GM12872 (cell line): ENCODE measurements around the gene PRDM13.

Experiments
- TF ChIP-seq, protein P1 (sequence below): IDR thresholded peaks from 3 replicates; pipeline ENCODE4 v1.5.1; 2011; ENCODE audit warnings: low read depth, mild to moderate bottlenecking, low read length, moderate library complexity; ENCODE audit not compliant: insufficient read depth

PRDM13 gene

DNA sequence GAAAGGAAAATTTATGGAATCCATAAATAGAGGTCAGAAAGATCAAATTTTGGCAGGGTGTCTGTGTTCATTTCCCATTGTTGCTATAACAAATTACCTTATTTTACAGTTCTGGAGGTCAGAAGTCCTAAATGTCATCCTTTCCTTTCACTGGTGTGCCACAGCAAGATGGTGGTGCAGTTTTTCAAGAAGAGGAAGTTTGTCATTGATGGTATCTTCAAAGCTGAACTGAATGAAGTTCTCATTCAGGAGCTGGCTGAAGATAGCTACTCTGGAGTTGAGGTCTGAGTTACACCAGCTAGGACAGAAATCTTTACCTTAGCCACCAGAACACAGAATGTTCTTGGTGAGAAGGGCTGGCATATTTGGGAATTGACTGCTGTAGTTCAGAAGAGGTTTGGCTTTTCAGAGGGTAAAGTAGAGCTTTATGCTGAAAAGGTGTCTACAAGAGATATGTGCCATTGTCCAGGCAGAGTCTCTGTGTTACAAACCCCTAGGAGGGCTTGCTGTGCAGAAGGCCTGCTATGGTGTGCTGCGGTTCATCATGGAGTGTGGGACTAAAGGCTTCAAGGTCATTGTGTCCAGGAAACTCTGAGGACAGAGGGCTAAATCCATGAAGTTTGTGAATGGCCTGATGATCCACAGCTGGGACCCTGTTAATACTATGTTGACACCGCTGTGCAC lies 30.9 kb upstream of the PRDM13 start:
- TF ChIP-seq, protein P1, sequence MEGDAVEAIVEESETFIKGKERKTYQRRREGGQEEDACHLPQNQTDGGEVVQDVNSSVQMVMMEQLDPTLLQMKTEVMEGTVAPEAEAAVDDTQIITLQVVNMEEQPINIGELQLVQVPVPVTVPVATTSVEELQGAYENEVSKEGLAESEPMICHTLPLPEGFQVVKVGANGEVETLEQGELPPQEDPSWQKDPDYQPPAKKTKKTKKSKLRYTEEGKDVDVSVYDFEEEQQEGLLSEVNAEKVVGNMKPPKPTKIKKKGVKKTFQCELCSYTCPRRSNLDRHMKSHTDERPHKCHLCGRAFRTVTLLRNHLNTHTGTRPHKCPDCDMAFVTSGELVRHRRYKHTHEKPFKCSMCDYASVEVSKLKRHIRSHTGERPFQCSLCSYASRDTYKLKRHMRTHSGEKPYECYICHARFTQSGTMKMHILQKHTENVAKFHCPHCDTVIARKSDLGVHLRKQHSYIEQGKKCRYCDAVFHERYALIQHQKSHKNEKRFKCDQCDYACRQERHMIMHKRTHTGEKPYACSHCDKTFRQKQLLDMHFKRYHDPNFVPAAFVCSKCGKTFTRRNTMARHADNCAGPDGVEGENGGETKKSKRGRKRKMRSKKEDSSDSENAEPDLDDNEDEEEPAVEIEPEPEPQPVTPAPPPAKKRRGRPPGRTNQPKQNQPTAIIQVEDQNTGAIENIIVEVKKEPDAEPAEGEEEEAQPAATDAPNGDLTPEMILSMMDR = no peak

DNA sequence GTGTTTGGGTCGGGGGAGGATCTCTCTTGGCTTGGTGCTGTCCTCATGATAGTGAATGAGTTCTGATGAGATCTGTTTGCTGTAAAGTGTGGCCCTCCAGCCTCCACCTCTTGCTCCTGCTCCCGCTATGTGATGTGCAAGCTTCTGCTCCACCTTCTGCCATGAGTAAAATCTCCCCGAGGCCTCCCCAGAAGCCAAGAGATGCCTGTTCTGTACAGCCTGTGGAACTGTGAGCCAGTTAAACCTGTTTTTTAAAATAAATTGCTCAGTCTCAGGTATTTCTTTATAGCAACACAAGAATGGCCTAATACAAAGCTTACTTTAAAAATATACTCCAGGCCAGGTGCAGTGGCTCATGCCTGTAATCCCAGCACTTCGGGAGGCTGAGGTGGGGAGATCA lies 26.9 kb upstream of the PRDM13 start:
- TF ChIP-seq, protein P1 = no peak

DNA sequence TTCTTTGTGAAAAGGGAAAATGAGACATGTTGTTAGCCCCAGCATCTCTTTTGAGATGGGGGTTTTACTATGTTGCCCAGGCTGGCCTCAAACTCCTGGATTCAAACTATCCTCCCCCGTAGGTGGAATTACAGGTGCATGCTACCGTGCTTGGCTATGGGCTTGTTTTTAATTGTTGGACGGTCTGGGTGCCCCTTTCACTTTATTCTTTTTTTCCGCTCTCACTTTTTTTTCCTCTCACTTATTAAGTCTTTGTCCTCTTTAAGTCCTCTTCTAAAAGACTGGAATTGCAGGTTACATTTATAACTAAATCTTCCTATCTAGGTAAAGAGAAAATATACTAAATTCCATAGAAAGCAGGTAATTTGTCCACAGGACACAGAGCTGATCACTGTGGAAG lies 18.8 kb upstream of the PRDM13 start:
- TF ChIP-seq, protein P1 = no peak

DNA sequence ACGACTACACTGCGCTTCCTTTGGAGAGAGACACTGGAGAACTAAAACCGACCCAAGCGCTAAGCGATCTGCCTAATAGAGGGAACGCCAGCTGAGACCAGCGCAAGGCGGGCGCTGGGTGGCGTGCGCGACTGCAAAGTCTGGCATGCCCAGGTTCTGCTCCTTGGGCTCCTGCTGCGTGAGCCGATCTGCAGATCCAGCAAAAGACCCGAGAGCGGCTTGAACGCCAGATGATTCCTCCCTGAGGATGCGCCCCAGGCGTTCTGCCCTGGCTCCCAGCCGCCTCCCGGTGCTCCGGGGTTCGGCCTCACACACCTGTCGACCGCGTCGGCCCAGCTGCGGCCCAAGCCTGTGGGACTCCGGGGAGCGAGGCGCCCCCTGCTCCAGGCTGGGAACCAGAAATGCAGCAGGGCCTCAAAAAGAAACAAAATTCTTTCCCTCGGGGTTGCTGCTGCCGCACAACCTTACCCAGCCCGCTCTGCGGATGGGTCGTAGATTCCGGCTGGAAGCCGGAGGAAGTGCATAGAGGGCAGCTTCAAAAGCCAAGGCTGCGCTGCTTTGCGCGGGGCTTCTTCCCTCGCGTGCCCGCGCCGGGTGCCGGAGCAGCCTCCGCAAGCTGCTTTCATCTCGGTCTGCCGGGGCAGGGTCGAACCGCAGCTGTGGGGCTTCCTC lies 17.9 kb upstream of the PRDM13 start:
- TF ChIP-seq, protein P1 = peak; percentile 86

DNA sequence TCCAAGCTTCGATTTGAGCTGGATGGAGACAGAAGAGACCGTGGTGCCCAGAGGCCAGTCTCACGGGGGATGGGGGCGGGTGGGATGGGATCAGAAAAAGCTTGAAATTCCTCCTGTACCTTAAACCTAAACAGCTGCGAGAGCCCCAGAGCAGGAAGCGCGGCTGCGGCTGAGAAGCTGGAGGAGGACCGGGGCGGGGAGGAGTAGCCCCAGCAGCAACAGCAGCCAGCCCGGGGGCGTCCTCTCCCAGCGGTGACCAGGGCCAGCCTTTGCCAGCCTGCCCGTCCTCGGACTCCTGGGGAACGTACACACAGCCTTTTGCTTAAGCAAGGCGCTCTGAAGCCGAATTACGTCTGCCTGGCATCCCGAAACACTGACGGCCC lies 17.4 kb upstream of the PRDM13 start:
- TF ChIP-seq, protein P1 = no peak

DNA sequence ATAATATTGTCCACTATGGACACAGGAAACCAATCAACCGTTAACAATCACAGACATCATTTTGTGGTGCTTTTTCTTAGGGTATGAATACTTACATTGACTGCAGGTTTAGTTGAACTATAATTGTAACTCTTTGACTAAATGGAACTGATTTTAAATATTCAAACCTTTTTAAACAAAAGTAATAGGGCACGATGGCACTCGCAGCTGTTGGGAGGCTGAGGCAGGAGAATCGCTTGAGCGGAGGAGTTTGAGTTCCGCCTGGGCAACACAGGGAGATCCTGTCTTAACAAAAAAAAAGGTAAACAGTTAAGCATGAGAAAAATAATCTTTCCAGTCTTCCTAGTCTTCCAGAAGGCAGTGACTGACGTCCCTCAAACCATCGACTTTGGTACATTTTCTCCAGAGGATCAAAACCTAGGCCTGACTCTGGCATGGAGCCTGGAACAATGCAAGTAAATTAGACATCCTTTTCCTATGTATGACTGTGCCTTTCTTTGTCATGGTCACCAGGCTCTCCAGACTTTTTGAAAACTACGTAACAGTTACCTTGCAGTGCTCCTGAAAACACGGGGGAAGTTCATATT lies 16.6 kb upstream of the PRDM13 start:
- TF ChIP-seq, protein P1 = no peak

DNA sequence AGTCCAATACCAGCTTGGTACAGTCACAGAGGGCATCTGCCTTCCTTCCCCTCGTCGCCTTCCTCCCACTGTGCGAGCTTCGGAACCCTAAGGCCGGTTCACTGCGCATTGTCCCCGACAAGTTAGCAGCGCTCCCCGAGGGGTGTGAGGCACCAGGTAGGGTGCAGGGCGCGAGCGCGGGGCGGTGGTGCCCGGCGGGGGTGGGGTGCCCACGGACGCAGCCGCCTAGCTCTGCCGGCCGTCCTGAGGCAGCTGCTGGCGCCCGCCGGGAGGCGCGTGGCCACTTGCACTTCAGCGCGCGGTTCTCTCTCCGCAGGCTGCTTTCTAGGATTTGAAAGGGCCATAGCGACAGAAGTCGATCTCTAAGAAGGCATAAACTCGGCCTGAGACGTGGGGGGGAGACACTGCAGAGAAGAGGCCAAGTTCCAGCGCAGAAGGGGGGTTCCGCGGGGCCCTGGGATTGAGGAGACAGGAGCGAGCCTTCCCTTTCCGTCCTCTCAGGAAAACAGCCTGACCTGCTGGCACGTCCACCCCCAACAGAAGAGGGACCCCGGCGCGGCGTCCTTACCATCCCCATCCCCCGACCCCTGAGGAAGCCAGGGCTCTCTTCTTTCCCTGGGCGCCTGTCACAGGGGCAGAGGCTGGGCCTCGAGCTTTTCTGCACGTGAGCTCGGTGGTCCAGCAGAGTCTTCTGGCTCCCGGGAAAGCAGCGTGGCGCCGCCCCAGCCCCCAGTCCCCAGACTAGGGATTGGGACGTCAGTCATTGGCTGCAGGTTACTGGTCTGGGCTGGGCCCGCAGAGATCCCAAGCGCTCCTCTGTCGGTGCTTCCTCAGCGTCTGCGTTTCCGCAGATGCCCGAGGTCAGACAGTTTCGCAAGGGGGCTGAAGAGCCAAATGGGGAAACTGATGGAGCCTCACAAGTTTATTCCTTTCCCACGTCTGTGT lies 15.6 kb upstream of the PRDM13 start:
- TF ChIP-seq, protein P1 = no peak
